ENCODE results near the gene CIT.

DNA sequence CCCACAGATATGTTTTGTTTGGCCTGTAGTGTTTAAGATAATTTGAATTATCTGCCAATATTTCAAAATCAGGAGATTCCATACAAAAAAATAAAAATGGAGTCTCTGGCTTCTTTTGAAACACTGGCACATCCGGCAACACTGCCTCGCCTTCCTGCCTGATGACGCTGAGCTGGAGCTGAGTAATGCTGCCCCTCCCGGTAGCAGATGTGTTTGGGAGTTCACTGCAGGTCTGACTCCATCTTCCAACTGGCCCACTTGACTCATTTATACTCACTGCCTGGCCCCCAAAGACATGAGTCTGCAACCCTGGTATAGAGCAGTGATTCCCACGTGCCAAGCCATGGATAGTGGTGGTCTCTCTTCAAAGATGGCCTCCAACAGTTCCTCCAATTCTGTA lies 7.4 kb downstream of the CIT start:
- no peak for TF ChIP-seq TAF1 (IDR thresholded peaks at IDR 0.05; ENCODE audit: low read depth, low read length)
- no peak for TF ChIP-seq POLR2A (IDR thresholded peaks at IDR 0.05; ENCODE audit: low read depth, low read length)
- TF ChIP-seq POLR2AphosphoS5 (IDR thresholded peaks at IDR 0.05; ENCODE audit: low read depth, low read length) = no peak
- no peak for TF ChIP-seq SPI1 (IDR thresholded peaks at IDR 0.05; ENCODE audit: low read depth, low read length)
- no peak for TF ChIP-seq PAX5 (IDR thresholded peaks at IDR 0.05; ENCODE audit: insufficient read depth, low read length, severe bottlenecking)
- no peak for TF ChIP-seq POU2F2 (IDR thresholded peaks at IDR 0.05; ENCODE audit: low read depth, low read length)

Measured in GM12891 (cell line).